Mucosa of descending colon (tissue), 3 donors: ENCODE measurements around the gene MPL. TPM values are rescaled to one million over a fixed set of nuclear protein-coding genes. Genes with fewer than 3 reads are reported as not detected.
"Not testable (repeated sequence)": the region's sequence is repeated elsewhere in the genome, so short reads cannot be mapped to it uniquely, and the experiment has no call there.

Experiments
- ATAC-seq: fragments of 200-7000 bp; cut with Tn5 transposase; one replicate; pipeline ENCODE4 v1.9.1; 2020; ENCODE audit warnings: mild to moderate bottlenecking, moderate library complexity
- DNase-seq, 3 donors: peaks; one replicate each; pipeline ENCODE4 v3.0.0-alpha.2; 2020
- H3K36me3 ChIP-seq: fragments of 200-600 bp; one replicate; pipeline ENCODE4 v1.8.0; 2021; ENCODE audit warnings: low read depth, mild to moderate bottlenecking
- H3K4me1 ChIP-seq: fragments of 200-600 bp; one replicate; pipeline ENCODE4 v1.8.0; 2021; ENCODE audit warnings: low read depth, mild to moderate bottlenecking
- H3K4me3 ChIP-seq: fragments of 200-600 bp; one replicate; pipeline ENCODE4 v1.8.0; 2021; ENCODE audit warnings: mild to moderate bottlenecking
- H3K9me3 ChIP-seq: fragments of 200-600 bp; one replicate; pipeline ENCODE4 v1.8.0; 2021; ENCODE audit warnings: mild to moderate bottlenecking
- CTCF ChIP-seq: fragments of 200-600 bp; IDR thresholded peaks from one replicate; pipeline ENCODE4 v1.8.0; 2022; ENCODE audit warnings: antibody characterized with exemption, mild to moderate bottlenecking
- intact Hi-C, 2 donors: fragments of 100-400 bp; cut with DNase I in 1 of 2; cut with micrococcal nuclease in 1 of 2; formaldehyde crosslinking; loops; one replicate each; pipeline versions ENCODE4 v1.11.0 to v1.11.1; 2022; cut with DNase I, micrococcal nuclease
- microRNA-seq: library from miRNA; unstranded; fragments of <30 nt; microRNA quantifications from one replicate; pipeline ENCODE4, GENCODE V29; 2019
- total RNA-seq, 3 donors: library from RNA; stranded (reverse); fragmentation: NEBNext Ultra II Directional in 2 of 3; extraction: Animal tissue kit (Norgen Biotek cat#: 25700) in 2 of 3; gene quantifications; one replicate each; pipeline versions ENCODE4 v1.2.1 to v1.2.4, GENCODE V29; 2021 to 2023
- donor health status: DM: no; HTN: no; CAD: no; lungs with moderate emphysema.
- donor health status: DM: no; HTN: no; CAD: no.
- donor health status: DM: no; HTN: yes; CAD: no.

Gene MPL
- total RNA-seq, 3 donors from 2014 or later: 0.81 to 1.0 TPM; not detected in 1

GRCh38 chr1:43395523-43395922, 57.9 kb downstream of the MPL start:
- no peak for ATAC-seq
- H3K4me3 ChIP-seq: no peak overlapping the region

GRCh38 chr1:43396059-43396458, 58.4 kb downstream of the MPL start:
- intact Hi-C loops: no loop called here
- DNase-seq (no peak), ATAC-seq (no peak)
- Histone ChIP-seq H3K4me1 (peaks cover 5% of the 10 kb centered on the region), H3K9me3 (no peaks in the 10 kb centered on the region), H3K36me3 (no peaks in the 10 kb centered on the region), H3K4me3 (no peak overlapping the region)
- TF ChIP-seq CTCF: no peak

More at GRCh38 chr1:43395523-43395922, 57.9 kb downstream of the MPL start:
- Histone ChIP-seq H3K4me1 (peaks cover 10% of the 10 kb centered on the region), H3K36me3 (no peaks in the 10 kb centered on the region), H3K9me3 (no peaks in the 10 kb centered on the region)
- TF ChIP-seq CTCF: no peak
- no peak for DNase-seq
- intact Hi-C loops: no loop called here

- TF ChIP-seq CTCF: no peak
- DNase-seq (no peak), ATAC-seq (no peak)
- Histone ChIP-seq H3K9me3 (no peaks in the 10 kb centered on the region), H3K36me3 (no peaks in the 10 kb centered on the region), H3K4me1 (peaks cover 5% of the 10 kb centered on the region), H3K4me3 (no peak overlapping the region)
- intact Hi-C loops: no loop called here
Measured at GRCh38 chr1:43398227-43398626, 60.6 kb downstream of the MPL start.

- H3K4me3 ChIP-seq, DNase-seq, ATAC-seq, intact Hi-C loops, H3K4me1 ChIP-seq, H3K9me3 ChIP-seq, H3K36me3 ChIP-seq: not testable (repeated sequence)
Measured at GRCh38 chr1:43400441-43400840, 62.8 kb downstream of the MPL start.

- TF ChIP-seq CTCF: no peak
- Histone ChIP-seq H3K36me3 (peaks cover 8% of the 10 kb centered on the region), H3K4me3 (no peak overlapping the region), H3K4me1 (peaks cover 9% of the 10 kb centered on the region), H3K9me3 (no peaks in the 10 kb centered on the region)
- DNase-seq (no peak), ATAC-seq (no peak)
- intact Hi-C loops: no loop called here
Measured at GRCh38 chr1:43402089-43402865, 64.7 kb downstream of the MPL start.

Small RNA genes lying within 50 kb of the gene (microRNA-seq; reads per million reads assigned to microRNA genes)
- 1.6 reads per million for gene MIR6734

Other genes with a start within 250 kb of the MPL start
- gene EBNA1BP2, start 165.5 kb upstream of the MPL start, total RNA-seq: 10 to 100 TPM; 32.3 to 38.9 (median 34.9) TPM
- gene CFAP57, start 165.5 kb upstream of the MPL start, total RNA-seq: under 1 TPM in 1 of 3 donors, not detected in 2; 0.34 TPM
- gene TMEM125, start 67.8 kb upstream of the MPL start, total RNA-seq: 10 to 100 TPM; 31.9 to 71.6 (median 40.6) TPM
- gene C1orf210, start 52.2 kb upstream of the MPL start, total RNA-seq: 100 to 1,000 TPM in 1 of 3 donors, 10 to 100 TPM in 2; 33.1 to 102 (median 63.3) TPM
- gene TIE1, start 36.8 kb upstream of the MPL start, total RNA-seq: 10 to 100 TPM in 1 of 3 donors, 1 to 10 TPM in 2; 8.0 to 18.6 (median 8.1) TPM
- gene CDC20, start 21.2 kb downstream of the MPL start, total RNA-seq: 10 to 100 TPM in 1 of 3 donors, 1 to 10 TPM in 2; 5.8 to 44.0 (median 8.5) TPM
- gene ELOVL1, start 30.2 kb downstream of the MPL start, total RNA-seq: 100 to 1,000 TPM in 2 of 3 donors, 10 to 100 TPM in 1; 80.0 to 171 (median 104) TPM
- gene MED8, start 52.0 kb downstream of the MPL start, total RNA-seq: 10 to 100 TPM; 35.8 to 39.6 (median 38.3) TPM
- gene SZT2, start 52.1 kb downstream of the MPL start, total RNA-seq: 10 to 100 TPM; 61.7 to 93.6 (median 75.4) TPM
- 10 to 100 TPM; 41.8 to 85.0 (median 79.3) TPM for gene HYI, start 116.1 kb downstream of the MPL start, total RNA-seq
- gene PTPRF, start 193.1 kb downstream of the MPL start, total RNA-seq: 100 to 1,000 TPM; 355 to 752 (median 384) TPM